Forelimb muscle (tissue), 1 donor: Measurements from ENCODE around the gene ICA1. TPM values are rescaled to one million over a fixed set of nuclear protein-coding genes. Genes with fewer than 3 reads are reported as not detected.
"Not testable (repeated sequence)": the region's sequence is repeated elsewhere in the genome, so short reads cannot be mapped to it uniquely, and the experiment has no call there.

Experiments
- DNase-seq: peaks from one replicate; pipeline ENCODE4 v3.0.0-alpha.2; 2013; ENCODE audit warnings: low read depth
- polyA plus RNA-seq: library from polyadenylated mRNA; unstranded; fragments of 120-200 nt; gene quantifications from one replicate; pipeline ENCODE4 v1.2.1, GENCODE V29; 2013; ENCODE audit not compliant: insufficient read length

Gene ICA1
- polyA plus RNA-seq, 1 donor = 4.6 TPM

DNA sequence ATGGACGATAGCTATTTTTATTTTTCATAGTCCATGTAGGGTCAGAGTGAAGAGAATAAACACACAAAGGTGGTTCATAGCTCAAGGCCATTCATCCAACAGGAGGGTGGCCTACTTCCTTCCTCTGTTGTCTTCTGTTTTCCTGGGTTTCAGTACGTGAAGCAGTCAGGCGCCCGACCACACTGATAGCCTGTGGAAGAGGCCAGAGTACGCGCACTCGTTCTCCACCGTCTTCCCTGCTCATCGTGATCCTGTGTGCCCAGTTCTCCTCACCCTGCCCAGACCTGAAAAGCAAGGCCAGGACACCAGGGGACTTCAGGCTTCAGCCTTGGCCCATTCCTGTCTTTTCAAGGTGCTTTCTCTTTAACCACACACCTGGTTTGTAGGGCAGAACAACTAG lies 158.7 kb downstream of the ICA1 start:
- no peak for DNase-seq

DNA sequence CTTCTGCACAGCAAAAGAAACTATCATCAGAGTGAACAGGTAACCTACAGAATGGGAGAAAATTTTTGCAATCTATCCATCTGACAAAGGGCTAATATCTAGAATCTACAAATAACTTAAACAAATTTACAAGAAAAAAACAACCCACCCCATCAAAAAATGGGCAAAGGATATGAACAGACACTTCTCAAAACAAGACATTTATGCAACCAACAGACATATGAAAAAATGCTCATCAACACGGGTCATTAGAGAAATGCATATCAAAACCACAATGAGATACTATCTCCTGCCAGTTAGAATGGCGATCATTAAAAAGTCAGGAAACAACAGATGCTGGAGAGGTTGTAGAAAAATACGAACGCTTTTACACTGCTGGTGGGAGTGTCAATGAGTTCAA lies 160.7 kb downstream of the ICA1 start:
- not testable (repeated sequence) for DNase-seq

DNA sequence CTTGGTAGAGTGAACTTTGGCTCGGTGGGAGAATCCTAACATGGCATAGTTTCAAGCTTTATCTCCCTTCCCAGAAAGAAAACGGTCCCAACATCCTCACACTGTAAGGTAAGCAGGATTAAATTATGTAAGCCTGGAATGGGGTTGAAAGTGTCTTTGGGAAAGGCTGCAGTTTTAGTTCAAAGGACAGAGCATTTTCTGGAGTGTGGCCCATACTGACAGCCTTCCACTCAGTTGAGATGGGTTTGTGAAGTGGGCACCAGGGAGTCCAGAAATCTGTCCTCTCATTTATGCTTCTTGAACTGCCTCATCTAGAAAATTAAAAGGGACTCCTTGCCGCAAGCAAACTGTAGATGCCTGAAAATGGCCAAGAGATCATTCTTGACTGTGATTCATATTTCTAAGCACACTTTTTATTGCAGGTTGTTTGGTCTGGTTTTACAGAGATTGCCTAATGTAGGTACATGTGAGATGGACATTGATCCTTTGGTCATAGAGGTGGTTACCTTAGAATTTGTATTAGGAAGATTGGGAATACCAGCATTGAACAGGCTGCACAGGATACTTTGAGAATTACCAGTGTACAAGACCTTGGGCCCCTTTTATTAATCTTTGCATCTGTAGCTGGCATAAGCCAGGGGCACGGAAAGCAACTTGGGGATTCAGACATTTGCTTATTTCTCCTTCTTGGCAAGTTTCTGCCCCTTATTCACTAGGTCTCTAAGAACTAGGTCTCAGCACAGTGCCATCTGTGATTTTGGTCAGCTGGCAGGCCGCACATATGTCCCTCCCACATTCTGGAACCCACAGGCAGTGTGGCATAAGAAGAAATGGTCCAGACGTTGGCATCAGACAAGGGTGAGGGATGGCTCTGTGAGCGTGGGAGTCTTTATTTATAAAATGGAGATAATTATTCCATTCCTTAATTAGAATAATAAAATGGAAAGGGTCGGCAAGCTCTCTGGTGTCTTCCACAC lies 167.5 kb downstream of the ICA1 start:
- DNase-seq = no peak

DNA sequence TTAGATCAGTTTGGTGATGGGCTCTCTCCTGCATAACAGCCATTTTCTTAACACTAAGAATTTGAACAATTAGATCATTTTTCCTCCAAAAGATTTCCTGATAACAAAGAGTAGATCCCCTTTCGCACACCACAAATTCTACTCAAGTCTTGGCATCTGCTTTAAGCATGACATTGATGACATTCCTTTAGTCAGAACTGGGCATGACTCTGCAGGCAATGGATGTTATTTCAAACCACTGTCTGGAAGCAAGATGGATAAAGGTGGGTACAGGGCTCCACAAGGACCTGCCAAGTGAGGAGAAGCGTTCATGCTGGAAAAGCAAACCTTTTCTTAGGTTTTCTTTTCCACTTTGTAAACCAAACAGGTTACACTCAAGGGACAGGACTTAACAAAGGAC lies 169.8 kb downstream of the ICA1 start:
- no peak for DNase-seq

DNA sequence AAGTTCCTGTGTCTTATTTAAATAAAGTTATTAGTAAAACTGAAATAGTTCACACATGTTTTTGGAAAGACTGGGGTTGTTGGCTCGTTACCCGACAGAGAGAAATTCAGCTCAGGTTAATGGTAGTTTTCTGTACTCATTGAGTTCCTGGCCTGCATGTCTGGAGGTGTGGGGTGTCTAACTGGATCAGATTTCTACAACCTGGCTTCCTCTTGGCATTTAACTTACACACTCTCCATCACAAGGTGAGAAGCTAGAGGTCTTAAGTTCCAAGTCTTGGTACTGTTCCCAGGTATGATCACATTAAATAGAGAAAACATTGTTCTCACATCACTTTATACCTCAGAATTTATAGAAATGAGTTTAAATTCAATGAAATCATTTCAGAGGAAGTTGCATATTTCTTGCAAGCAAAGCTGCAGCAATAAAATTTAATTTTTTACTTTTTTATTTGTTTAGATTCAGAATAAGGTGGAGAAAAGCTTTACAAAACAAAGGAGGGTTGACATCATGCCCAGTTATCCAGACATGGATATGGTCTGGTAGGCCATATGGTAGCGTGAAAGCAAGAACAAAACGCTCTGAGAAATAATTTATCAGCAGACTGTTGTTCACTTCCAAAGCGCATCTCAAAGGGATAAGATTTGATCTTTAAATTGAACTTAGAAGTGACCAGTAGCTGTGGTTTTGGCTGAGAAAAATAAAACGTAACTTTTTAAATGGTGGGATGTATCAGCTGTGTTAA lies 172.8 kb downstream of the ICA1 start:
- no peak for DNase-seq

DNA sequence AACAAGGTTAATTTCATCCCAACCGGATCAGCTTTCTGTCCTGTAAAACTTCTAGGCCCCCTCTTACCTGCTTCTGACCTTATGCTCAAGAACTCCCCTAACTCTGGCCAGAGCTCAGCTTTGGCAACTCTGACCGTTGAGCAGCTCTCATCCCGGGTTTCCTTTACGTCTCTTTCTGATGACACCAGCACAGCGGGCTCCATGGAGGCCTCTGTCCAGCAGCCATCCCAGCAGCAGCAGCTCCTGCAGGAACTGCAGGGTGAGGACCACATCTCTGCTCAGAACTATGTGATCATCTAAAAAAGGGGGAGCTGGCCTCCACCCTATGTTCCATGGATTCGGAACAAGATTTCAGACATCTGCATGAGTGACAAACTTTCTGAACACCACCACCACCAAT lies 175.7 kb downstream of the ICA1 start:
- DNase-seq = no peak

DNA sequence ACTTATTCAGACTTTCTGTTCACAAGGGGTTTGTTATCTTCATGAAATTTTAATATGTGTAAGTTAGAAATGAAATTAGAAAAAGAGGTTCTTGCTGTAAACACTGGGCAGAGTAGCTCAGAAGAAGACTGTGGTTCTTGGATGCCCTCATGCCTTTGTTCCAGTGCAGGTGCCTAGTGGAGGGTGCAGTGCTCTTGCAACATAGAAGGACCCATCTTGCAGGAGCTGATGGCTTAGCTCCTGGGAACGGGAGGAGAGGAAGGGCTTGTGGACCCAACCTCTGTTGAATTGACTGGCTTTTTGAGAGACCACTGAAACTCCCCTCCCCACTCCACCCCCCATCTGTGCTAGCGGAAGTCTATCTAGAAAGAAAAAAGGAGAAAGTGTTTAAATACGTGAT lies 176.5 kb downstream of the ICA1 start:
- no peak for DNase-seq

DNA sequence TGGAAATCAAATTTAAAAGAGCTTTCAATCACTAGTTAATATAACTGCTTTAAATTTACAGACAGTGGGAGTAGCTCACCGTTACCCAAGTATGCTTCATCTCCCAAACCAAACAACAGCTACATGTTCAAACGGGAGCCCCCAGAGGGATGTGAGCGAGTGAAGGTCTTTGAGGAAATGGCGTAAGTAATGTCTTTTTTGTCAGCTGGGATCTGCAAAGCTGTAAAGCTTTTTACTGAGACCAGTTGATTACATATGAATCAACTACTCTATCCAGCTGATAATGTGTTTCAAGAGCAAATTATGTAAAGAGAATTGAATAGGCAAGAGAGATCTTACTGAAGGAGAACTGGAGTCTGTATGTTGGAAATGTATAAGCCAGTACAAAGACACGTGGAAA lies 177.1 kb downstream of the ICA1 start:
- DNase-seq = no peak

DNA sequence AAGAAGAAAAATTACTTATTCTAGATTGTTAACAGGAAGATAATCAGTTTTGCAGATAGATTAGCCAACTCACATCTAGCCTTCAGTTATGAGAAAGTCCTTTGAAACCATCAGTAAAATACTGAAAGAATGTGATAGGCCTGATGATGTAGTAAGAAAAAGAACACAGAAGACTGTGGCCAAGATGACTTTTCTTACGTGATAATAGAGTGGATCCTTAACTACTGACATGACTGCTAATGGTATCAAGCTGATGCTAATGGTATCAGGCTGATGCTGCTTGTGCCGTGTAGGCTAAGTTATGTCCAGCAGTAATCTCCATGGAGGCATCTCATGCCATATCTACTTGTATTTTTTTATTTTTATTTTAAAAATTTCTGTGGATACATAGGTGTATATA lies 179.2 kb downstream of the ICA1 start:
- DNase-seq = no peak

DNA sequence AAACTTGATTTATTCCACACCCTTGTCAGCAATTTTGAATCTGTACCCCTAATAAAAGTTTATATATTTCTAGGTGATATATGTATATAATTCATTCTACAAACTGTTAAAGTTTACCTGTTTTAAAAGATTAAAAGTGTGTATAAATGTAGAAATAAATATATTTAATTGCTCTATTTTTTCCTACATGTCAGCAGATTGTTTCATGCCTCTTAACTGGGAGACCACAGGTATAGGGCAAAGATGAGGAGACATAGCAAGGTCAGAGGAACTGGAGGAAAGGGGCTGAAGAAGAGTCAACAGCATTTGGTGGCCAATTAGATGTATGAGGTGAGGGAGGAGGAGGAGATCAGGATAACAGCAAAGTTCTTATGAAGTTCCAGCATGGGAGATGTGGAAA lies 183.5 kb downstream of the ICA1 start:
- no peak for DNase-seq

DNA sequence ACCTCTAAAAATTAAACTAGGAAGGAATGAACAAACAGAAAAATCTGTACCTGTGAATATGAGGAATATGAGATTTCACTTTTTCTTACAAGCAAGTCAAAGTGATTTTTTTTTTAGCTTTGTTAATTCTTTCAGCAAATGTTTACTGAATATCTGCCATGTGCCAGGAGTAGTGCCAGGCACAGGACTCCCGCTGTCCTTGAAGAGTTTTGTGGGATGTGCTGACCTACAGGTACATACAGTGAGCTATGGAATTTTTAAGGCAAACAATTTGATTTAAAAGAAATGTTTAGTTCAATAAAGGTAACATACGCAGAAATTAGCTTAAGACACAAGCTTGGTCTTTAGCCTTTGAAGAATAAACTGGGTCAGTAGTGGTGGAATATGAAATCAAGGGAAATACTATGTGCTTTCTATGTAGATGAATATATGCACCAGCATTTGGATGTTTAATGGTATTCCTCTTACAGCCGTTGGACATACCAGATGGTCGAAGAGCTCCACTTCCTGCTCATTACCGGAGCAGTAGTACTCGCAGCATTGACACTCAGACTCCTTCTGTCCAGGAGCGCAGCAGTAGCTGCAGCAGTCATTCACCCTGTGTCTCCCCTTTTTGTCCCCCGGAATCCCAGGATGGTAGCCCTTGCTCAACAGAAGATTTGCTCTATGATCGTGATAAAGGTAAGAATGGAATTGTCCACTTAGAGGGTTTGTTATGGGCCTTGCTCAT lies 191.4 kb downstream of the ICA1 start:
- DNase-seq = no peak

DNA sequence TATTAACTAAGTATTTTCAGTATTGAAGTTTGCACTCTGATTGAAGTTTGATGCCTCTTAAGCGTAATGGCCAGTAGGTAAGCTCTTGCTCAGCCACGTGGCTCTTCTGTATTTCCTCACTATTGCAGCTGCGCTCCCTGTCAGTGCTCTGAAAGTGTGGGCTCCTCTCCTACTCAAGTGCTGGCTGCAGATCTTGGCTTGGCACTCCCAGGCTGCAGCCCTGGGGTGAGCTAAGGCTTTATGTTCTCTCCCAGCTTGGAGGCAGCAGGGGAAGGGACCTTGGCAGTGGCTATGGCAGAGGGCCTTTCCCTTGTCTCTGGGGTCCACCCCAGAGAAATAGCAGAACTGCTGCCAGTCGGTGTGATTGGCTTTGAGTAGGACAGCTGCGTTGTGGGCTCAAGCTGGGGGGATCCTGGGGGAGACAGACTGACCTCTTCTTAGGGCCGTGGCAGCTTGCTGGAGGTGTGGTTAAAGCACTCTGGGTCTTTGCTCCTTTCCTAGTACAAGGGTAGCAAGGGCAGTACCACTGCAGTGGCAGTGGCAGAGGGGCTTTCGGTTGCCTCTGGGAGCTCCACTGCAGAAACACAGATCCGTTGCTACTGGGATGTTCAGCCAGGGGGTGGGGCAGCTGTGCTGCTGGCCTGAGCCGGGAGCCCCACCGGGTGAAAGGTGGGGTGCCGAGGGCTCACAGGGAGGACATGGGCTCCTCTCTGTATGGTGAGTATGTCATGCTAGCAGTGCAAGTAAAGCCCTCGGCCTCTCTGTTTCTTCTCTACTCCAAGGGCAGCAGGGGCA lies 192.9 kb downstream of the ICA1 start:
- no peak for DNase-seq

DNA sequence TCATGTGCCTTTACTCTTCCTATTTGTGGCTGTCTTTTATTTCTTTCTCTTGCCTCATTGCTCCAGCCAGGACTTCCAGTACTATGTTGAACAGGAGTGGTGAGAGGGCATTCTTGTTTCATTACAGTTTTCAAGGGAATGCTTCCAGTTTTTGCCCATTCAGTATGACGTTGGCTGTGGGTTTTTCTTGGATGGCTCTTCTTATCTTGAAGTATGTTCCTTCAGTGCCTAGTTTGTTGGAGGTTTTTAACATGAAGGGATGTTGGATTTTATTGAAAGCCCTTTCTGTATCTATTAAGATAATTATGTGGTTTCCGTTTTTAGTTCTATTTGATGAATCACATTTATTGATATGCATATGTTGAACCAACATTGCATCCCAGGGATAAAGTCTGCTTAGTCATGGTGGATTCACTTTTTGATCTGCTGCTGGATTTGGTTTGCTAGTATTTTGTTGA lies 196.6 kb downstream of the ICA1 start:
- no peak for DNase-seq

DNA sequence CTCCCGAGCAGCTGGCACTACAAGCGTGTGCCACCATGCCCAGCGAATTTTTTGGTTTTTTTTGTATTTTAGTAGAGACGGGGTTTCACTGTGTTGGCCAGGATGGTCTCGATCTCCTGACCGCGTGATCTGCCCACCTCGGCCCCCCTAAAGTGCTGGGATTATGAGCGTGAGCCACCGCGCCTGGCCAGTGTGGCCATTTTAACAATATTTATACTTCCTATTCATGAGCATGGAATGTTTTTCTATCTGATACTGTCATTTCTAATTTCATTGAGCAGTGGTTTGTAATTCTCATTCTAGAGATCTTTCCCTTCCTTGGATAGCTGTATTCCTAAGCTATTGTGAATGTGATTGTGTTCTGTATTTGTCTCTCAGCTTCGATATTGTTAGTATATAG lies 197.1 kb downstream of the ICA1 start:
- DNase-seq = no peak

DNA sequence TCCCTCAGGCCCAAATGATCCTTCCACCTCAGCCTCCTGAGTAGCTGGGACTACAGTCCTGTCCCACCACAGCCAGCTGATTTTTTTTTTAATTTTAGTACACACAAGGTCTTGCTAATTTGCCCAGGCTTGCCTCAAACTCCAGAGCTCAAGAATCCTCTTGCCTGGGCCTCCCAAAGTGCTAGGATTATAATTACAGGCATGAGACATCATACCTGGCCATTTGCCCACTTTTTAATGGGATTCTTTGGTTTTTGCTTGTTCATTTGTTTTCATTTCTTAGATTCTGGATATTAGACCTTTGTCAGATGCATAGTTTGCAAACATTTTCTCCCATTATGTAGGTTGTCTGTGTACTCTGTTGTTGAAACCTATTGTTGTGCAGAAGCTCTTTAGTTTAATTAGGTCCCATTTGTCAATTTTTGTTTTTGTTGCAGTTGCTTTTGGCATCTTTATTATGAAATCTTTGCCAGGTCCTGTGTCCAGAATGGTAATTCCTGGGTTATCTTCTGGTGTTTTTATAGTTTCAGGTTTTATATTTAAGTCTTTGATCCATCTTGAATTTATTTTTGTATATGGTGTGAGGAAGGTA lies 198.2 kb downstream of the ICA1 start:
- DNase-seq = no peak

DNA sequence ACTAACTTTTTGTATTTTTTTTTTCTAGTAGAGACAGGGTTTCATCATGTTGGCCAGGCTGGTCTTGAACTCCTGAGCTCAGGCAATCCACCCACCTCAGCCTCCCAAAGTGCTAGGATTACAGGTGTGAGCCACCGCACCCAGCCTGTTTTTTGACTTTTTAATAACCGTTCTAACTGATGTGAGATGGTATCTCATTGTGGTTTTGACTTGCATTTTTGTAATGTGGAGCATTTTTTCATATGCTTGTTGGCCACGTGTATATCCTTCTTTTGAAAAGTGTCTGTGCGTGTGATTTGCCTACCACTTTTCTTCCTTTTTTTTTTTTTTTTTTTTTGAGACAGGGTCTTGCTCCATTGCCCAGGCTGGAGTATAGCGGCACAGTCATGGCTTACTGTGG lies 198.7 kb downstream of the ICA1 start:
- not testable (repeated sequence) for DNase-seq

Other genes with a start within 250 kb of the ICA1 start
- not detected for gene NXPH1, start 171.4 kb upstream of the ICA1 start, polyA plus RNA-seq